ENCODE measurements around the gene CTSZ. TPM values are rescaled to one million over a fixed set of nuclear protein-coding genes. Genes with fewer than 3 reads are reported as not detected.

The CTSZ gene
- total RNA-seq, 2 donors from 2014 or later, result 242 to 436 TPM

DNA sequence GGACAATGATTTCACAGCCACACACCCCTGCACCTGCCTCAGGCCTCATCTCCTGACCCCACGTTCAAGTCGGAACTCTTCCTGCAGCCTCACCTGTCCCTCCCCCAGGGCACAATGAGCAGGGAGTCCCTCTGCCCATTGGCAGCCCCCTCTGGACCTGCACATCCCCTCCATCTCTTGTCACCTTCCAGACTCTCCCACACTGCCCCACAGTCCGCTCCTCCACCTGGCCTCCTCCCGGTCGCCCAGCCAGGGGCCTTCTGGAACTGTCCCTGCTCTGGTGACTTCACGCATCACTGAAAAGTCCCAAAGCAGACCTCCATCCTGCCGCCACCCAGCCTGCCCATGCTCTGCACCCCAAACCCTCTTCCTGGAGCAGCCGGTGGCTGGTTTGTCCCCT lies 4.7 kb downstream of the CTSZ start:
- H3K4me1 ChIP-seq (ENCODE audit: control insufficient read depth in 1 of 2, low read depth in 2 of 2), result peaks cover 20 to 34% of the 10 kb centered on the region in 2 donors
- ATAC-seq (ENCODE audit: insufficient number of reproducible peaks, low FRiP score, low read depth), result no peak
- H3K36me3 ChIP-seq, result peaks cover 26% of the 10 kb centered on the region
- TF ChIP-seq, protein P1, sequence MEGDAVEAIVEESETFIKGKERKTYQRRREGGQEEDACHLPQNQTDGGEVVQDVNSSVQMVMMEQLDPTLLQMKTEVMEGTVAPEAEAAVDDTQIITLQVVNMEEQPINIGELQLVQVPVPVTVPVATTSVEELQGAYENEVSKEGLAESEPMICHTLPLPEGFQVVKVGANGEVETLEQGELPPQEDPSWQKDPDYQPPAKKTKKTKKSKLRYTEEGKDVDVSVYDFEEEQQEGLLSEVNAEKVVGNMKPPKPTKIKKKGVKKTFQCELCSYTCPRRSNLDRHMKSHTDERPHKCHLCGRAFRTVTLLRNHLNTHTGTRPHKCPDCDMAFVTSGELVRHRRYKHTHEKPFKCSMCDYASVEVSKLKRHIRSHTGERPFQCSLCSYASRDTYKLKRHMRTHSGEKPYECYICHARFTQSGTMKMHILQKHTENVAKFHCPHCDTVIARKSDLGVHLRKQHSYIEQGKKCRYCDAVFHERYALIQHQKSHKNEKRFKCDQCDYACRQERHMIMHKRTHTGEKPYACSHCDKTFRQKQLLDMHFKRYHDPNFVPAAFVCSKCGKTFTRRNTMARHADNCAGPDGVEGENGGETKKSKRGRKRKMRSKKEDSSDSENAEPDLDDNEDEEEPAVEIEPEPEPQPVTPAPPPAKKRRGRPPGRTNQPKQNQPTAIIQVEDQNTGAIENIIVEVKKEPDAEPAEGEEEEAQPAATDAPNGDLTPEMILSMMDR (IDR thresholded peaks at IDR 0.05), result no peak
- no peak overlapping the region for H3K4me3 ChIP-seq
- H3K27me3 ChIP-seq (replicated peaks; ENCODE audit: insufficient read depth), result no peaks in the 10 kb centered on the region
- no peak for DNase-seq (ENCODE audit: low spot score)
- H3K27ac ChIP-seq, result no peak overlapping the region
- H3K9me3 ChIP-seq, result no peaks in the 10 kb centered on the region

DNA sequence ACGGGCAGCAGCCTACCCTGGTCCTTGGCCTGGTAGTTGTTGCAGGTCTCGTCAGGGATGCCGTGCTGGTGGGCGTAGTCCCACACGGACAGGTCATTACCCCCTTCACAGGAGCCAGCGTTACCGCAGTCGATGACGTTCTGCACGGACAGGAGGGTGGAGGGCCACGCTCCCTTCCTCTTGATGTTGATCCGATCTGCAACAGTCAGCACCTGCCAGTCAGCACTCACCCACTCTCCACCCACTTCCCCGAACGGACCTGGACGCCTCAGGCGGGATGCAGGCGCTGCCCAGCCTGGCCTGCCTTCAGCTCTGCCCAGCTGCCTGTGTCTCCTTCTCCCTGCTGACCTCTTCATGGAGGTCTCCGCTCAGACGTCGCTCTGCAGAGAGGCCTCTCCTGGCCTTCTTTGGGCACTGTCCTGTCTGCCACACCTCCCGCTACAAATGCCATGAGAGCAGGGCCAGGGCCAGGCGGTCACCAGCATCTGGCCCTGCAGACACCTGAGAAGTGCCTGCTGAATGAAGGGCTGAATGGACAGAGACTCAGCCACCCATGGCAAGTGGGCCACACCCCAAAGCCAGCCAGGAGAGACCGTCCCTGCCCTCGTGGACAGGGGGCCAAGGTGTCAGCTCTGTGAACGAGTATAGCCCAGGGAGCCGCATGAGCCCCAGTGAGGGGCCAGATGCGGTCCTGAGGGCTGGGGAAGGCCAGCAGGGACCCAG lies 5.4 kb downstream of the CTSZ start:
- H3K36me3 ChIP-seq, result peaks cover 33% of the 10 kb centered on the region
- peaks cover 20 to 33% of the 10 kb centered on the region in 2 donors for H3K4me1 ChIP-seq (ENCODE audit: control insufficient read depth in 1 of 2, low read depth in 2 of 2)
- no peaks in the 10 kb centered on the region for H3K27me3 ChIP-seq (replicated peaks; ENCODE audit: insufficient read depth)
- no peaks in the 10 kb centered on the region for H3K9me3 ChIP-seq
- TF ChIP-seq, protein P1 (IDR thresholded peaks at IDR 0.05), result no peak
- ATAC-seq (ENCODE audit: insufficient number of reproducible peaks, low FRiP score, low read depth) (no peak), DNase-seq (ENCODE audit: low spot score) (no peak)
- no peak overlapping the region for H3K27ac ChIP-seq
- H3K4me3 ChIP-seq, result no peak overlapping the region

DNA sequence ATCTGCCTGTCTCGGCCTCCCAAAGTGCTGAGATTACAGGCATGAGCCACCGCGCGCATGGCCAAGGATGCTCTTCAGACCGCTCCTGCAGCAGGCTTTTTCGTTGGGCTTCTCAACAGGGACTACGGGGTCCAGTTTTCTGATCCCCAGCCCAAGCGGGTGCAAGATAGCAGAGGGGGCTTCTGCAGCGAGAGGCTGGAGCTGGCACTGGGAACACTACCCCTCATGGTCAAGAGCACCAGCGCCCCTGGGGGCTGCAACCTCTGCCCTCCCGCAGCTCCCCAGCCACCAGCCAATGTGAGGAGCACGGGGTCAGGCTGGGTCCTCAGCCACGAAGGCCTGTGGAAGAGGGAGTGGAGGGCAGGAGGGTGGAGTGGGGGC lies 6.0 kb downstream of the CTSZ start:
- H3K36me3 ChIP-seq, result peaks cover 34% of the 10 kb centered on the region
- DNase-seq (ENCODE audit: low spot score) (no peak), ATAC-seq (ENCODE audit: insufficient number of reproducible peaks, low FRiP score, low read depth) (no peak)
- peaks cover 20 to 28% of the 10 kb centered on the region in 2 donors for H3K4me1 ChIP-seq (ENCODE audit: control insufficient read depth in 1 of 2, low read depth in 2 of 2)
- no peak overlapping the region for H3K27ac ChIP-seq
- H3K9me3 ChIP-seq, result no peaks in the 10 kb centered on the region
- TF ChIP-seq, protein P1 (IDR thresholded peaks at IDR 0.05), result no peak
- no peaks in the 10 kb centered on the region for H3K27me3 ChIP-seq (replicated peaks; ENCODE audit: insufficient read depth)
- no peak overlapping the region for H3K4me3 ChIP-seq

DNA sequence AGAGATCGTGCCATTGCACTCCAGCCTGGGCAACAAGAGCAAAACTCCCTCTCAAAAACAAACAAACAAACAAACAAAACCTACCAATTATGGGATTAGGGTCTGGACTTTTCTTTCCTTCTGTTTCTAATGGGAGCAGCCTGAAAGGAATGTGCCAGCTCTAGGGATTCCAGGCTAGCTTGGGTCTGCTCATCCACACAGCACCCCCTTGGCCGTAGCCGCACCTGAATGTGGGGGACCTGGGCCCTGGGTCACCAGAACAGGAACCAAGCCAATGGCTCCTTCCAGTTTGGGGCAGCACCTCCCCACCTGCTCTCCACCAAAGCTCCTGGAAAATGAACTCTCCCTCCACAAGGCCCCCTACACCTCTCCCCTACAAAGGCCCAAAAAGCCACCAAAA lies 6.7 kb downstream of the CTSZ start:
- H3K36me3 ChIP-seq, result peaks cover 34% of the 10 kb centered on the region
- ATAC-seq (ENCODE audit: insufficient number of reproducible peaks, low FRiP score, low read depth) (no peak), DNase-seq (ENCODE audit: low spot score) (no peak)
- peaks cover 13 to 21% of the 10 kb centered on the region in 2 donors for H3K4me1 ChIP-seq (ENCODE audit: control insufficient read depth in 1 of 2, low read depth in 2 of 2)
- no peak overlapping the region for H3K27ac ChIP-seq
- no peak overlapping the region for H3K4me3 ChIP-seq
- H3K9me3 ChIP-seq, result no peaks in the 10 kb centered on the region
- TF ChIP-seq, protein P1 (IDR thresholded peaks at IDR 0.05), result no peak
- no peaks in the 10 kb centered on the region for H3K27me3 ChIP-seq (replicated peaks; ENCODE audit: insufficient read depth)

DNA sequence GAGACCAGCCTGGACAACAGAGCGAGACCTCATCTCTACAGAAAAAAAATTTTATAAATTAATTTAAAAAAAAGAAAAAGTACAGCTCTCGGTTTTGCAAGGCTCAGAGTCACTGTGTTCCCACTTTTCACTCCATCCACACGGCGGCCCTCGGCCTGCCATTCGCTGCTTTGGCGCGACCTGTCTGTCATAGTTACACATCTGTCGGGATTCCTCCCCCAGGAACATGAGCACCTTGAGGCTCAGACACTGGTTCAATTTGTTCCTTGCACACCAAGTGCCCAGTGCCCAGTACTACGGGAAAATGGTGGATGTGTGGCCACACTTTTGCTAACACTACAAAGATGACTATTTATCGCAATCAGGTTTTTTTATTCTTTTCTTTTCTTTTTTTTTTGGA lies 8.4 kb downstream of the CTSZ start:
- H3K36me3 ChIP-seq, result peaks cover 39% of the 10 kb centered on the region
- H3K4me3 ChIP-seq, result no peak overlapping the region
- H3K4me1 ChIP-seq (ENCODE audit: control insufficient read depth in 1 of 2, low read depth in 2 of 2), result peaks cover 0 to 8% of the 10 kb centered on the region in 2 donors
- ATAC-seq (ENCODE audit: insufficient number of reproducible peaks, low FRiP score, low read depth) (no peak), DNase-seq (ENCODE audit: low spot score) (no peak)
- no peaks in the 10 kb centered on the region for H3K9me3 ChIP-seq
- TF ChIP-seq, protein P1 (IDR thresholded peaks at IDR 0.05), result no peak
- H3K27ac ChIP-seq, result no peak overlapping the region
- no peaks in the 10 kb centered on the region for H3K27me3 ChIP-seq (replicated peaks; ENCODE audit: insufficient read depth)

All from thoracic aorta (tissue), 2 donors.